GM18519 (cell line): ENCODE data around the gene PTPRG.

Source experiments
- ATAC-seq: cut with Tn5 transposase; IDR thresholded peaks from one replicate; pipeline ENCODE4 v1.9.1; 2021; ENCODE audit warnings: mild to moderate bottlenecking, moderate library complexity; ENCODE audit not compliant: unreplicated experiment, low FRiP score

PTPRG gene

DNA sequence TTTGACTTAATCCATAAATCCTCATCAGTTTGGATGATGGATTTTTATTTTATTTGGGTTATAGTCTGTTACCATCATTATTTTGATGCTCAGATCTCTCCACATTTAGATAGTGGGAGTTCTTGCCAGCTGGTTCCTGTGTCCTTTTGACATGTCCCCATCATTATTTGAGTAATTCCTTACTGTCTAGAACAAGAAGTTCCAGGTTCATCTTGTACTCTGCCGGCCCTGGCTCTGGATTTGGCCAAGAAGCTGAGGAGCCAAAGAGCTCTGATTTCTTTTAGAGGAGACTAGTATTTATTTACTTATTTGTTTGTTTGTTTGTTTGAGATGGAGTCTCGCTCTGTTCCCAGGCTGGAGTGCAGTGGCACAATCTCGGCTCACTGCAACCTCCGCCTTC lies 54.3 kb downstream of the PTPRG start:
- no peak for ATAC-seq

DNA sequence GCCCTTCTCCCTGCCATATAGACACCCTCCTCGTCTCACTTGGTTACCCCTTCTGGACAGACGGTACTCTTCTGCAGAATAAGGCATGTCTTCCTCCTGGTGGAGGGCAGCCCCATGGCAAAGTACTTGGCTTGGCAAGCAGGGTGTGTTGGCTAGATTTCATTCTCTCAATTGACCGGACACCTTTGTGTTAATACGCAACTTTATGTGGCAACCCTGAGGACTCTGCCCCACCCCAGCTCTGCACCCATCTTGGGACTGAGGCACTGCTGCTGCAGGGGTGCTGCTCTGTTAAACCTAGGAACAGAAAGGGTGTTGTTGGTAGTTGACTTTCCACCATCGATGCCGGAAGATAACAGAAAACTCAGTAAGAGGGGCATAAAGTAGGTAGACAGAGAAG lies 55.2 kb downstream of the PTPRG start:
- no peak for ATAC-seq

DNA sequence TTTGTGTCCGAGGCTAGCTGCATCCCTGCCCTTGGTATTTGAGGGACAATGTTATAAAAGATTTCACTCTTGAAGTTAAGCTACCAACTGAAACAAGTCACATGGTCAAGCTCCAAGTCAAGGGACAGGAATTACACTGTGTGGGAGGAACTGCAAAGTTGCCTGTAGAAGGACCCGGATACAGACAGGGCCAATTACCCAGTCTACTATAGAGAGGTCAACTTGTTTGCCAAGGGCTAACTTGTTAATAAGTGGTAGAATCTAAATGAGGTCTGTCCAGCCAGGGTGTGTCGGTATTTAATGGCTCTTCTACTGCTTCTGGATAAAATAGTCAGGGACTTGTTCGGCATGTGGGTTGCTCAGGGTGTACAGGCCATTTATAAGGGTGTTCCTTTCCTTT lies 55.7 kb downstream of the PTPRG start:
- no peak for ATAC-seq

DNA sequence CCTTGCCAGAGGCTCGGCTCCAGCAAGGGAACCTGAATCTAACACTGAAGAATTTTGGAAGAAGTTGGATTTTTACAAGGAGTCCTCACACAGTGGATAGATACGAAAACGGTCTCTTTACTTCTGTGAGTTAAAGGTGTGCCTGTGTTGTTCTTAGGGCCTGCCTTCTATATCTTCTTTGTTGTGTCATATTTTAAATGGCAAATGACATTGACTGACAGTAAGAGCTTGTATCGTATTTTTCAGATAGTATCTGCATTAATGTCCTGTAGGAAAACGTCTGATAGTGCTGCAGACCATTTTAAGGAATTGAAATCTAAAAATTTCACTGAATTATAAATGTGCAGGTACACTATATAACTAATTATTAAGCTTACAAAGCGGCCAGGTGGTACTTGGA lies 56.3 kb downstream of the PTPRG start:
- no peak for ATAC-seq

DNA sequence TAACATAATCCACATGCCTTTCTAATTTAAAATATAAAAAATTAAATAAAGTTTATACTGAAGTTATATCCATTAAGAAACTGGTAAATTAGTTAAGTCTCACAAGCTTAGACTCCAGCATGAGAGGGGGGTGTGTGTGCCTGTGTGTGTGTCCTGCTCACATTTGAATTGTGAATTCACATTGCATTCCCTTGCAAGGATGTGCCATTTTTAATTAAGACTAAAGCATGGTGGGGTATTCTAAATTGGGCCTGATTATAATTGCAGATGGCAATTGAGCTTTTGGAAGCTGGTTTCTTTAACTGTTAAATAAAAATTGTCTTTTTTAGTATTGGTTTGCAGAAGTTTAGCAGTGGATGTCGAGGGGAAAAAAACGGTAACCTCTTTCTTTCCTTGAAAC lies 56.9 kb downstream of the PTPRG start:
- ATAC-seq: no peak

DNA sequence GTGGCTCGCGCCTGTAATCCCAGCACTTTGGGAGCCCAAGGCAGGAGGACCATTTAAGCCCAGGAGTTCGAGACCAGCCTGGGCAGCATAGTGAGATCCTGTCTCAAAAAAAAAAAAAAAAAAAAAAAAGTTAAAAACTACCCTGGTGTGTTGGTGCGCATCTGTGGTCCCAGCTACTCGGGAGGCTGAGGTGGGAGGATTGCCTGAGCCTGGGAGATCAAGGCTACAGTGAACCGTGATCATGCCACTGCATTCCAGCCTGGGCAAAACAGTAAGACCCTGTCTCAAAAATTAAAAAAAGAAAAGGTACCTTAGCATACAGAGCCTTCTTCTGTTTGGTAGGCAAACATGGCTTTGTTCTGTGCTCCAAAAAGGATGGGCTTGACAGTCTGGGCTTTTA lies 57.5 kb downstream of the PTPRG start:
- no peak for ATAC-seq

DNA sequence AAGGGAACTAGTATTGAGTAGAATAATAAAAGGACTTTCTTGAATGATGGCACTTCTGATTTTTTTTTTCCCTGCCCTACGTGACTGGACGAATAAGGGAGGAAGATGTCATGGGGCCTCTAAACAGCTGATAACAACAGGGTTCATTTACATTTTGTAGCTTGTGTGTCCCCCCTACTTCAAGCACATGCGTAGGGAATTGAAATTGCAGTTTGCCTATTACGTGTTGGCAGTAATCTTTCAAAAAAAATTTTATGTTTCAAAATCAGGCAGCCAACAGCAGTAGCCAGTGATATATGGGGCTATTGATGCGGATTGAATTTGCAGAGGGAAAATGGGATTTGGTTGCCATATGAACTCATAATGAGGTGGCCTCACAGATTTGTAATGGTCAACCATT lies 58.7 kb downstream of the PTPRG start:
- no peak for ATAC-seq

DNA sequence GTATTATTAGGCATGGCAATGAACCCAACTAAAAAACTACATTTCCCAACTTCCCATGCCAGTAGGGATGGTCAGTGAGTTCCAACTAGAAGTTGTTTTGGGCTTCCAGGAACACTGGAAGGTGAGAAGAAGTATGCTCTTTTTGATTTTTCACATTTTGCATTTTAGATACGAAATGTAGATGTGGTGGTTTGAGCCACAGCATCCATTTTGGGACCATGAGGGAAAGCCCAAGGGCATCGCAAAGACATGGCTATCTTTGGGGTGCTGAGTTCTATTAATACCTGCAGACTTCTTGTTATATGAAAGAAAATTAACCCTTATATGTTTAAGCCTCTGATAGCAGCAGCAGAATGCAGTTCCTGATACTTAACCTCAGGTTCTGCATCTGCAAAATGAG lies 62.9 kb downstream of the PTPRG start:
- ATAC-seq: no peak

DNA sequence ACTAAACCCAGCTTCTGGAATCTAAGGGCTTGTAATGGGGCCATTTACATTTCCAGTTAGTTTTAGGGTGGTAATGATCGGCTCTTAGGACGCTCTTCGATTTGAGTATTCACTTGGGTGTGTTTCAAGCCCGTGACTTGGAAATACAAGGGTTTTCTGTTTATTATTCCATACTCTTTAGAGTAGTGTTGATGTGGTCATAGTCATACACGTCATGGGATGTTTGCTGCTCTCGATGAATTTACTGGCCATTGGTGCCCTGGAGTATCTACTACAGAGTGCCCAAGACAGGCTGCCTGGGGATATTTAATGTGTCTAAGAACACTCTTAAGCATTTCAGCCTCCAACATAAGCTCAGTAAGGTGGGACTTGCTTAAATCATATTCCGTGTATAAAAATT lies 64.1 kb downstream of the PTPRG start:
- no peak for ATAC-seq

DNA sequence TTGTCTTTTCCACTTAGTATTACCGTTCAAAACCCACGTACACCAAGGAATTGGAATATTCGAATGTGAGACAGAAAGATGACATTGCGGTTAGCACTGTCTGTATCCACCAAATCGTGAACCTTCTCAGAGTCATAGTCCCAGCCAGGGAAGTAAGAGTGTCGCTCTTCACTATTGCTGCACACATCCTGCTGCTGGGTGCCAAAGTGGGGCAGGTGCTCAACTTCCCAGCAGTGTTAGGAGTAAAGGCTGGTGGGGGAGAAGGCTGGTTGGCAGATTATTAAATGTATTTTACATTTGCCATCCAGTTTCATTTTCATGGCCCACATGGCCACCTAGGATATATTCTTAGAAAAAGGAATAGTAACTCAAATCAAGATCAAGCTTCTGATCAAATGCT lies 65.1 kb downstream of the PTPRG start:
- ATAC-seq: no peak

DNA sequence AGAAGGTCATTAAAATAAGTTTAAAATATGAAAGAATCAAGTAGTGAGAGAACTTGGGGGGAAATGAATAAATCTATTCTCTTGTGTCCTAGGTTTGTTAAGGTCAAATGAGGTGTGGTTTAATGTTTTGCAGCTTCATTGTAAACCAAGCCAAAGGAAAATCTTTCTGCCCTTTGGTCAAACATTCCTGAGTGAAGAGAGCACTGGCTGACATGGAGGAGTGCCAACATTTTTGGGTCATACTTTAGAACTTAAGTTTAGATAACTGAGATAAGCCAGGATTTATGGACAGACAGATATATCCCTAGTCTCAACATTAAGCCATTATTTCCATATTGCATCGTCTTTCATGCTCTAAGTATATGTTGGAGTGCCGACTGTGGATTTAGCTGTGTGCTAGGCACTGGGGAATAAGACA lies 66.4 kb downstream of the PTPRG start:
- ATAC-seq: no peak

DNA sequence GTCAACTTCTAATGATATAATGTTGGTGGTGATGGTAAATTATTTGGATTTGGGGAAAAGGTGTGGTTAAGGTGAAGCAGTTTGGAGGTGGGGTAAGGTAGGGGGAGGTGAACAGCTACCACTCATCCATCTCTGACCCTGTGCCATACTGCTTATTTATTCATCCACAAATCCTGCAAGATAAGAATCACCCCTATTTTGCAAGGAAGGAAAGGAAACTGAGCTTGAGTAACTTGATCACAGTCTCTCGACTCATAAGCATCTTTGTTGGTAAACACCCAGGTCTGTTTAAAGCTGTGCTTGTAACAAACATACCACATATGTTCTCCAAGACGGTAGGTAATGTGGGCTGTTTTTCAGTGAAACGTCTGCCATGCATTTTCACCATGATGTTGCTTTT lies 67.3 kb downstream of the PTPRG start:
- no peak for ATAC-seq

DNA sequence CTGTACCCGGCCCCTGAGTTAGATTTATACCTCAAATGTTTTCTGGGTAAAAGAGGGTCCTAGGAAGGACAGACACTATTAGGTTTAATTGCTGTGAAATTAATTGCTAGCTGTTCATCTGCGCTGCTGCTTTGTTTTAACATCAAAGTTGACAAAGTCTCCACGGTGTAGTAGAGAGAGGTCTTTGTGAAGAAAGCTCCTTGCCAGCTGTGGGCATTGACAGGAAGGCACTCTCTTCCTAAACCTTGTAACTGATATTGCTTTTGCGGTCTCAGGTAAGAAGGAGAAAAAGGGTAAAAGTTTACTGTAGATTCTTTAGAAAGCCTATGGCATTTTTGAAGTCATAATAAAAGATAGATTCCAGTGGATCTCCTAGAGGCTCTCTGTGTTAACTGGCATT lies 68.1 kb downstream of the PTPRG start:
- no peak for ATAC-seq

DNA sequence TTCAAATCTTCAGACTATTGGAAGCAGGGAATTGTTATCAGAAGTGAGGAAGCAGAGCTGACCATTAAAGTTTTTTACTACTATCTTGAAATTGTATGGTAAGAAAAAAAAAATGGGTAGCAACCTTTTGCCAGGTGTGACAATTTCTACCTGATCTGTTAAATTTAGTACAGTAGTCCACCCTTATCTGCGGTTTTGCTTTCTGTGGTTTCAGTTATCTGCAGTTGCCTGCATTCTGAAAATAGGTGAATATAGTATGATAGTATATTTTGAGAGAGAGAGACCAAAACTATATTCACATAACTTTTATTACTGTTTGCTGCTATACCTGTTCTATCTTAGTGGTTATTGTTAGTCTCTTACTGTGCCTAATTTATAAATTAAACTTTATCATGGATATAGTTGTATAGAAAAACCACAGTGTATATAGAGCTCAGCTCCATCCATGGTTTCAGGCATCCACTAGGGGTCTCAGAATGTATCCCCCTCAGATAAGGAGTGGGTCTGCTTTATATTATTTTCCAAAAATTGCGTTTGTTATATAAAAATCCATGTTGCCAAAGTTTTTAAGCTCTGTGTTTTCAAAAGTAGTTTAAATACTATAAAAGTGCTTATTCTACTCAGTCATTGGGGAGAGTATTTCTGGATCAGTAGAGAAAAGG lies 69.9 kb downstream of the PTPRG start:
- ATAC-seq: no peak

DNA sequence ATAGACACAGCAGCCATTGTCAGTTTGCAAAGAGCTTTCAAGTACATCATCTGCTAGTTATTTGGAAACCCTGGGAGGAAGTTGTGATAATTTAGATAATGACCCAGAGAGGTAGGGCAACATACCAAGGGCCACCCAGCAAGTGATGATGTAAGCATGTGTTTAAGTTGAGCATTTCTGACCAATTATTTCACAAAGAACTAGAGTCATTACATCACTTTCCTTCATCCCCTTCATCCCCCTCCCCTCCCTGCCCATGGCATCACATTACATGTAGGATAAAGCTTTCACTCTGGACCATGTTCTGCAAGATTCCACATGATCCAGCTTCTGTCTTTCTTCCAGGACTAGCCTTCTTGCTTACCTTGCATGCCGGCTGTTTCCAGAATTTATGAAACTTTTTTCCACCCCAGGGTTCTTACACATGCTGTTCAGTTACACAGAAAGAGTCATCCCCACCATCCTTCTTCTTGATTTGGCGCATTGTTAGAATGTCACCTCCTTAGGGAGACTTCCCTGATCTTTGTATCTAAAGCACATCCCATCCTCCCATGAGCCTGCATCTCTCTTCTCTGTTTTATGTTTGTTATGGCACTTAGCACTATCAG lies 71.3 kb downstream of the PTPRG start:
- no peak for ATAC-seq

DNA sequence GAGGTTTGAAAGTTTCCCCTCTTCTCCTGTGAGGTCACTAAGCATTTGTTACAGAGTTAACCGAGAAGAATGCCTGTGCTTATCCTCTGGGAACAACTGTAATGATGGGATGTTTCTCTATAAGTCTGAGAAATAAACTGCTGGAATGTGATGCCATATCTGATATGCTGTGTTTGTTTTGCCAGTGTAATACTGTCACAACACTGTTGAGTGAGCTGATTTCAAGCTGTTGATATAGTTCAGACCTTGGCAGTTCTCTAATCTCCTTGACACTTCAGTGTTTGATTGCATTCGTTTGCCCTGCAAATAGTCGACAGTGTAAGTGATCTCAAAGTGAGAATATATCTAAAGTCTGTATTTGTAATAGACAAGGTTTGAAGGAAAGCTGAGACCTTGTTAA lies 73.3 kb downstream of the PTPRG start:
- no peak for ATAC-seq

DNA sequence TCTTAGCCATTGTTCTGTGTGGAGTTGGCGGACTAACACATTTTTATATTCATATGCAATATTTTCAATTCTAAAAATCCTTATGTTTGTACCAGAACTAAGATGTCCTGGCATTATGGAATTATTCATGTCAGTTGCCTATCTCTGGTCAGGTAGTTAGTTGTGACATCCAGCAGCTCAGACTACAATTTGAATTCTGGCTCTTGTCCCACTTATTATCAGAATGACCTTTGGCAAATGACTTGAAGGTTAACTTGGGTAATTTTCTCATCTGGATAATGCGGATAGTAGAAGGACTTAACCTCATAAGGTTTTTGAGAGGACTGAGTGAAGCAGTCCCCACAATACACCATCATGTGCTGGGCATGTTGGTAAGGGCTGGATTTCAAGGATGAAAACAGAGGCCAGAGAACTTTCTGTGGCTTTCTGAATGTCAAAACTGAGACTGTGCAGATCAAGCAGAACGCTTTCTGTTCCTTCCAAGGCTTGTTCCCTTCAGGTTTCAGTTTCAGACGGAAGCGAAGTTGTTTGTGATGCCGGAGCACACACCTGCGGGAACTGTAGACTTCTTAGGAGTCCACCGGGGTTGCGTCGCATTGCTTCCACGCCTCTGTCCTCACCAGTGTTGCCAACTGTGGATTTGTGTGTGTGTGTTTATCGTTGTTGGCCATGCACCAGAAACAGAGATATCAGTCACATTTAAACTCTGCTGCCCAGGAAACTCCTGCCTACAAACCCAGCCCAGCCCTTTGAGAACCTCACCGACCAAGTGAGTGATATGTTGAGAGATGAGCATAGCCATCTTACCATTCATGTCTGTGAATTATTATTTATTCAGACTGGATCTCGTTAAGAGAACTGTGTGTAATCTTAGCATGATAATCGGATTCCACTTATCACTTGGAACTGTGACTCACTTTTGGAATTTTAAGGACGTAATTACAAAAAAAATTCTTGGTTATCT lies 76.0 kb downstream of the PTPRG start:
- ATAC-seq: peak; percentile 97

DNA sequence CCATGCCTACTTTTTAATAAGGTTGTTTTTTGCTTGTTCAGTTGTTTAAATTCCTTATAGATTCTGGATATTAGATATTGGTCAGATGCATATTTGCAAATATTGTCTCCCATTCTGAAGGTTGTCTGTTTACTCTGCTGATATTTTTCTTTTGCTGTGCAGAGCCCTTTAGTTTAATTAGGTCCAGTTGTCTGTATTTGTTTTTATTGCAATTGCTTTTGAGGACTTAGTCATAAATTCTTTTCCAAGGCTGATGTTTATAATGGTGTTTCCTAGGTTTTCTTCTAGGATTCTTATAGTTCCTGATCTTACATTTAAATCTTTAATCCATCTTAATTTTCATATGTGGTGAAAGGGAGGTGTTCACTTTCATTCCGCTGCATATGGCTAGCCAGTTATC lies 77.4 kb downstream of the PTPRG start:
- ATAC-seq: no peak

DNA sequence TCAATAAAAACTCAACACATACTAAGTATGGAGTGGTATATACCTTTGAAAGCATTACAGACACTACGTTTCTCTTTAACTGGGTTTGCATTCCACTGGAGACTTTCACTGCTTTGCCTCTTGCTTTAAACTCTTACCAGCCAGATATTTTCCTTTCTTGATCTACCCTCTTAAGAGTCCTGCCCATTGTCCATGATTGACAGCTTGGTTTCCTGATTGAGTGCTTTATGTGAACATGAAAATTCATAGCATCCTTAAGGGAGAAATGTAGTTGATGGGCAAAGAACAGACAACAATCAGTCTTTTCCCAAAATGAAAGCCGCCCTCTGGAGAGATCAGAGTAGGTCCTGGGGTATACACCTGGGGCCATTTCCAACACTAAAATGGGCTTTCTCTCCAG lies 78.6 kb downstream of the PTPRG start:
- ATAC-seq: no peak

DNA sequence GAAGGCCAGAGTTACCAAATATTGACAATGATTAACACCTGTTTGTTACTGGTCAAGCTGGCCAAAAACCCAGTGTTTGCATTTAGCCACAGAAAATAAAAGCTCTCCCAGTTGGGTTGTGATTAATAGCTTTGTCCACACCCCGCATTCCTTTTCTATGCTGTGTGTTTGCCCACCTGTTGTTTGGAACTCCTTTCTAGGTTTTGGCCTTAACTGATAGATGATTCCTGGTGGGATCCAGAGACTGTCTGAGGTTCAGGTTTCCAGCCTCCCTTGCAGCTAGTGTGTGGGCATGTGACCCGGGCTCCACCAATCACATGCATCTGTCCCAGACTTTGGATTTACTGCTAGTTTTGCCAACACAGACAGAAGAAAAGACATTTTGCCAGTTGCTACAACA lies 83.8 kb downstream of the PTPRG start:
- no peak for ATAC-seq

DNA sequence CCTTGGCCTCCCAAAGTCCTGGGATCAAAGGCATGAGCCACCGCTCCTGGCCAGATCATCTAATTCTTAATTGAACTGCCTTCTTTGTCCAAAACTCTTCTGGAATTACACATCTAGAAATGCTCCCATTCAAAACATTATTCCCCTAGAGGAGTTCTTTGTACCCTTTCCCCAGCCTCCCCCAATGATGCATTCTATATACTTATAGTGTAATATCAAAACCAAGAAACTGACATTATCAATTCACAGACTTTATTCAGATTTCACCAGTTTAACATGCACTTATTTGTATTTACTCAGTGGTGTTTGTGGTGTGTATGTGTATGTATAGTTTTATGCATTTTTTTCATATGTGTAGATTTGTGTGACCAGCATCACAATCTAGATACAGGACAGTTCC lies 85.0 kb downstream of the PTPRG start:
- ATAC-seq: no peak
